ENCODE results near the gene TWIST2. TPM values are rescaled to one million over a fixed set of nuclear protein-coding genes. Genes with fewer than 3 reads are reported as not detected.

TWIST2 gene
- total RNA-seq, 1 experiment from 2014 or later, result 0.22 TPM

DNA sequence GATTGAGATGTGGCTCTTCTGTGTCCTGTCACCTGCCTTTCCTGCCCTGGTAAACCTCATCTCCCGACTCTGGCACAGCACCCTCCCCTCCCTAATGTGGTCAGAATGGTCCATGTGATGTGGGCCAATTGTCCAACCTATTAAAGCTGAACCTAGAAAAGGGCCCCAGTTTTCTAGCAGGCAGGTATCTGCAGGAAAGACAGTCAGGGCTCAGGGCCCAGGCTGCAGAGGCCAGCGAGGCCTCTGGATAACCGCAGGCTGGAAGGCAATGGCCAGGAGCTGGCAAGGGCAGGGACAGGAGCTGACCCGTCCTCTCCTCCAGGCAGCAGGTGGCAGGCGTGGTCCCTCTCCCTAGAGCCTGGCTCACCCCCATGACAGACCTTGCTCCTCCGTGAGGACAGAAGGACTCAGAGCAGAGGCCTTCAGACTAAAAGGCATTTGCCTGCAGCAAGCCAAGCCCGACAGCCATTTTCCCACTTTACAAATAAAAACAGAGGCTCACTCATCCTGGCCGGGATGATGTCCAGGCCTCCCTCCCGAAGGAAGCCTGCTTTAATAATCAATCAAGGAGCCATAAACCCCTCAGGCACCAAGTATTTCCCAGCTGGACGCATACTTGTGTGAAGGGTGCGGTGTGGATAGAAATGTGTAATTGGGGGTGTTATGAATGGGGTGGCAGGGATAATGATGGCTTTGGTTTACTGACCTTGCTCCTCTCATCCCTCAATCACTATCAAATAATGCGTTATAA lies 107.1 kb downstream of the TWIST2 start:
- Histone ChIP-seq H3K79me2 (ENCODE audit: insufficient read depth, low read length) (no peaks in the 10 kb centered on the region), H3K23me2 (ENCODE audit: insufficient read length, low read depth, low read length, poor library complexity, severe bottlenecking) (no peaks in the 10 kb centered on the region), H4K91ac (ENCODE audit: insufficient read length, low read depth, low read length) (no peak overlapping the region), H2BK5ac (ENCODE audit: insufficient read length, low read length) (no peak overlapping the region), H3K4me2 (ENCODE audit: insufficient read depth, insufficient read length, low read length) (no peak overlapping the region), H3K4me1 (ENCODE audit: insufficient read depth, low read length) (no peaks in the 10 kb centered on the region), H4K20me1 (ENCODE audit: control insufficient read depth, insufficient read depth, insufficient read length) (no peaks in the 10 kb centered on the region), H3K23ac (ENCODE audit: insufficient read length, low read depth, low read length) (no peak overlapping the region), H3K56ac (ENCODE audit: insufficient read length, low read depth, low read length) (no peak overlapping the region), H3K27ac (ENCODE audit: insufficient read length, low read depth, low read length) (no peak overlapping the region), H2AFZ (ENCODE audit: low read length) (no peak overlapping the region), H4K5ac (ENCODE audit: insufficient read length, low read depth, low read length) (no peak overlapping the region), H2BK12ac (ENCODE audit: insufficient read length, low read depth, low read length) (no peak overlapping the region), H2BK15ac (ENCODE audit: low read depth, low read length) (no peak overlapping the region), H3K4ac (ENCODE audit: low read depth, low read length) (no peak overlapping the region), H3K27me3 (ENCODE audit: insufficient read depth, low read length) (no peaks in the 10 kb centered on the region), H3K18ac (ENCODE audit: insufficient read length, low read depth, low read length) (no peak overlapping the region), H2BK20ac (ENCODE audit: low read depth, low read length, poor library complexity, severe bottlenecking) (no peak overlapping the region), H2BK120ac (ENCODE audit: low read depth, low read length, poor library complexity, severe bottlenecking) (no peak overlapping the region), H3K79me1 (ENCODE audit: insufficient read depth, low read depth, low read length, poor library complexity, severe bottlenecking) (no peaks in the 10 kb centered on the region), H3T11ph (ENCODE audit: low read length) (no peak overlapping the region), H3K9ac (ENCODE audit: extremely low read depth, insufficient read length, low read length) (no peak overlapping the region), H4K8ac (replicated peaks; ENCODE audit: insufficient read length, low read depth, low read length) (no peak overlapping the region), H3K9me3 (ENCODE audit: control insufficient read depth, low read depth, low read length) (no peaks in the 10 kb centered on the region), H2AK5ac (ENCODE audit: insufficient read length, low read length) (no peak overlapping the region), H3K14ac (ENCODE audit: insufficient read depth, low read length) (no peak overlapping the region)
- Mint-ChIP-seq H3K36me3 (ENCODE audit: insufficient read depth in 1 of 3, low read depth in 3 of 3) (no peaks in the 10 kb centered on the region; a peak in 1 of 7 replicates), H3K4me1 (peaks cover 2 to 7% of the 10 kb centered on the region in 2 experiments; a peak in 1 of 4 replicates), H3K27ac (no peak overlapping the region), H3K9me3 (peaks cover 0 to 3% of the 10 kb centered on the region in 2 experiments; a peak in 1 of 5 replicates), H3K4me3 (no peak overlapping the region), H3K27me3 (ENCODE audit: low read depth) (peaks cover 8% of the 10 kb centered on the region)
- WGBS (ENCODE audit: extremely low coverage, insufficient read length, low lambda C conversion rate), result no CpG with 5 or more reads among the region's 12 CpGs
- peak; percentile 56 for DNase-seq
- TF ChIP-seq, protein P1, sequence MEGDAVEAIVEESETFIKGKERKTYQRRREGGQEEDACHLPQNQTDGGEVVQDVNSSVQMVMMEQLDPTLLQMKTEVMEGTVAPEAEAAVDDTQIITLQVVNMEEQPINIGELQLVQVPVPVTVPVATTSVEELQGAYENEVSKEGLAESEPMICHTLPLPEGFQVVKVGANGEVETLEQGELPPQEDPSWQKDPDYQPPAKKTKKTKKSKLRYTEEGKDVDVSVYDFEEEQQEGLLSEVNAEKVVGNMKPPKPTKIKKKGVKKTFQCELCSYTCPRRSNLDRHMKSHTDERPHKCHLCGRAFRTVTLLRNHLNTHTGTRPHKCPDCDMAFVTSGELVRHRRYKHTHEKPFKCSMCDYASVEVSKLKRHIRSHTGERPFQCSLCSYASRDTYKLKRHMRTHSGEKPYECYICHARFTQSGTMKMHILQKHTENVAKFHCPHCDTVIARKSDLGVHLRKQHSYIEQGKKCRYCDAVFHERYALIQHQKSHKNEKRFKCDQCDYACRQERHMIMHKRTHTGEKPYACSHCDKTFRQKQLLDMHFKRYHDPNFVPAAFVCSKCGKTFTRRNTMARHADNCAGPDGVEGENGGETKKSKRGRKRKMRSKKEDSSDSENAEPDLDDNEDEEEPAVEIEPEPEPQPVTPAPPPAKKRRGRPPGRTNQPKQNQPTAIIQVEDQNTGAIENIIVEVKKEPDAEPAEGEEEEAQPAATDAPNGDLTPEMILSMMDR (conservative IDR thresholded peaks at IDR 0.05), result no peak

All from H9 (cell line).